Type B pancreatic cell (in vitro differentiated cells): ENCODE data around the gene SDF2L1. TPM values are rescaled to one million over a fixed set of nuclear protein-coding genes. Genes with fewer than 3 reads are reported as not detected.

Experiments used
- DNase-seq: peaks from one replicate; pipeline ENCODE4 v3.0.0; 2021; ENCODE audit warnings: mixed read lengths; ENCODE audit not compliant: unreplicated experiment; ENCODE audit errors: extremely low spot score
- H3K27ac Mint-ChIP-seq: 2 replicates; pipeline ENCODE4 v1.8.0; 2021; ENCODE audit warnings: mild to moderate bottlenecking, mixed read lengths
- H3K27me3 Mint-ChIP-seq: 2 replicates; pipeline ENCODE4 v1.8.0; 2021; ENCODE audit warnings: mixed read lengths
- H3K36me3 Mint-ChIP-seq: 2 replicates; pipeline ENCODE4 v1.8.0; 2021; ENCODE audit warnings: mixed read lengths
- H3K4me1 Mint-ChIP-seq: one replicate; pipeline ENCODE4 v1.8.0; 2021; ENCODE audit warnings: mixed read lengths; ENCODE audit not compliant: unreplicated experiment
- H3K4me3 Mint-ChIP-seq: 2 replicates; pipeline ENCODE4 v1.8.0; 2021; ENCODE audit warnings: mild to moderate bottlenecking, mixed read lengths
- H3K9me3 Mint-ChIP-seq: 2 replicates; pipeline ENCODE4 v1.8.0; 2021; ENCODE audit warnings: mixed read lengths
- total RNA-seq: library from RNA; stranded (reverse); gene quantifications from 2 replicates; pipeline ENCODE4 v1.2.1, GENCODE V29; 2021; ENCODE audit warnings: low replicate concordance
- TF ChIP-seq, protein P1 (sequence below): fragments of 200-600 bp; sonication (generic); conservative IDR thresholded peaks from 2 replicates; pipeline ENCODE4 v1.5.0; 2021; ENCODE audit warnings: antibody characterized with exemption, mild to moderate bottlenecking

Gene SDF2L1
- total RNA-seq, 1 donor from 2014 or later = 56.3 TPM

DNA sequence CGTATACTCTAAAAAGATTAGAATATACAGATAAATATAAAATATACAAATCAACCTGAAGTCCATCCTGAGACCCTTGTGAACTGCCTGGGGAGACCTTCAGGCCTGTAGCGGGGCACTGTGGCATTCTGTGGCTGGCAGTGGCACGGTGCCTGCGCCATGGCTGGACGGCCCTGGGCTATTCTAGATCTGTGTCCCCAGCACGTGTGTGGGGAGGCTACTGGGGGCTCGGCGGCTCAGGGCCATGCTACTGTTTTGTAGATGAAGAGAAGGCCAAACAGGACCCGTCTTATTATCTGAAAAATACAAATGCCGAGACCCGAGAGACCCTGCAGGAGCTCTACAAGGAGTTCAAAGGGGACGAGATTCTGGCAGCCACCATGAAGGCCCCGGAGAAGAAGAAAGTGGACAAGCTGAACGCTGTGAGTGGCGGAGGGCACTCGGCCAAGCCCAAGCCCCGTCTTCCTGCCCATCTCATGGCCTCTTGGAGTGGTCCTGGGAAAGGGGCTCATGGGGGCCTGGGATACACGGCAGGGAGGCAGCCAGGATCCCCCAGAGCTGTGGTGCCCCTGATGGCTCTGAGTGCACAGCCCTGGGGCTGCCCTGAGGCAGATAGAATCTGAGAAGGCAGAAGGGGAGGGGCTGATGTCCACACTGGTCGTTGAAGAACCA lies 42.5 kb downstream of the SDF2L1 start:
- Mint-ChIP-seq H3K4me1 (no peaks in the 10 kb centered on the region), H3K27me3 (no peaks in the 10 kb centered on the region), H3K9me3 (no peaks in the 10 kb centered on the region), H3K4me3 (no peak overlapping the region), H3K36me3 (peaks cover 2% of the 10 kb centered on the region), H3K27ac (no peak overlapping the region)
- TF ChIP-seq, protein P1, sequence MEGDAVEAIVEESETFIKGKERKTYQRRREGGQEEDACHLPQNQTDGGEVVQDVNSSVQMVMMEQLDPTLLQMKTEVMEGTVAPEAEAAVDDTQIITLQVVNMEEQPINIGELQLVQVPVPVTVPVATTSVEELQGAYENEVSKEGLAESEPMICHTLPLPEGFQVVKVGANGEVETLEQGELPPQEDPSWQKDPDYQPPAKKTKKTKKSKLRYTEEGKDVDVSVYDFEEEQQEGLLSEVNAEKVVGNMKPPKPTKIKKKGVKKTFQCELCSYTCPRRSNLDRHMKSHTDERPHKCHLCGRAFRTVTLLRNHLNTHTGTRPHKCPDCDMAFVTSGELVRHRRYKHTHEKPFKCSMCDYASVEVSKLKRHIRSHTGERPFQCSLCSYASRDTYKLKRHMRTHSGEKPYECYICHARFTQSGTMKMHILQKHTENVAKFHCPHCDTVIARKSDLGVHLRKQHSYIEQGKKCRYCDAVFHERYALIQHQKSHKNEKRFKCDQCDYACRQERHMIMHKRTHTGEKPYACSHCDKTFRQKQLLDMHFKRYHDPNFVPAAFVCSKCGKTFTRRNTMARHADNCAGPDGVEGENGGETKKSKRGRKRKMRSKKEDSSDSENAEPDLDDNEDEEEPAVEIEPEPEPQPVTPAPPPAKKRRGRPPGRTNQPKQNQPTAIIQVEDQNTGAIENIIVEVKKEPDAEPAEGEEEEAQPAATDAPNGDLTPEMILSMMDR = no peak
- no peak for DNase-seq

DNA sequence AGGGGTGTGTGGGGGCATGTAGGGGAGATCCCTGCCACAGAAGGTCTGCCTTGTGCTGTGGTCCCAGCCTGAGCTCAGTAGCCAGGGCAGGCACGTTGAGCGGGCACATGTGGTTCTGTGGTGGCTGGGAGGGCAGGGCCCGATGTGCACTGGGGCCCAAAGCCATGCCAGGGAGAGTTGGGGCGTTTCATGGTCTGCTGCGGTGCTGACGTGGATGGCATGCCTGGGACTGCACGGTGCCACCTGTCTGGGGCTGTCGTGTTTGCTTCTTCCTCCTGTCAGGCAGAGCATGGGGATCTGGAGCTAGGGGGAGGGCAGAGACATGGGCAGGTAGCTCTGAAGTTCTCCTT lies 43.0 kb downstream of the SDF2L1 start:
- Mint-ChIP-seq H3K4me3 (no peak overlapping the region), H3K27ac (no peak overlapping the region), H3K36me3 (peaks cover 3% of the 10 kb centered on the region), H3K4me1 (no peaks in the 10 kb centered on the region), H3K9me3 (no peaks in the 10 kb centered on the region), H3K27me3 (no peaks in the 10 kb centered on the region)
- TF ChIP-seq, protein P1 = no peak
- DNase-seq = no peak

DNA sequence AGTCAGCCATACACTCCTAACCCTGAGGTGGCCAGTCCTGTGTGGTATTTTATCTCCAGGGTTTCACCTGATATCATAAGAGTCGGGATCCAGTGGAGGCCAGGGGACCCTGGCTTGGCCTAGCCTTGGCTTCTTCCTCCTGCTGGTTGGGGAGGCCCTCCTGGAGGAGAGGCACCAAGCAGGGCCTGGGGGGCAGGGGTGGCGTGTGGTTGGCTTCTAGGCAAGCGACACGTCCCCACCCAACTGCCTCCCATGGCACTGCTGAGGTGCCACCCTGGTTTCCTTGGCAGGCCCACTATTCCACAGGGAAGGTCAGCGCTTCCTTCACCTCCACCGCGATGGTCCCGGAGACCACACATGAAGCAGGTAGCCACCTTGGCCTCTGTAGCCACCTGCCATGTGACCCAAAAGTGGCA lies 44.1 kb downstream of the SDF2L1 start:
- no peak for DNase-seq
- no peaks in the 10 kb centered on the region for H3K4me1 Mint-ChIP-seq
- H3K36me3 Mint-ChIP-seq = peaks cover 7% of the 10 kb centered on the region
- no peaks in the 10 kb centered on the region for H3K27me3 Mint-ChIP-seq
- H3K27ac Mint-ChIP-seq = no peak overlapping the region
- TF ChIP-seq, protein P1 = no peak
- H3K9me3 Mint-ChIP-seq = no peaks in the 10 kb centered on the region
- no peak overlapping the region for H3K4me3 Mint-ChIP-seq

DNA sequence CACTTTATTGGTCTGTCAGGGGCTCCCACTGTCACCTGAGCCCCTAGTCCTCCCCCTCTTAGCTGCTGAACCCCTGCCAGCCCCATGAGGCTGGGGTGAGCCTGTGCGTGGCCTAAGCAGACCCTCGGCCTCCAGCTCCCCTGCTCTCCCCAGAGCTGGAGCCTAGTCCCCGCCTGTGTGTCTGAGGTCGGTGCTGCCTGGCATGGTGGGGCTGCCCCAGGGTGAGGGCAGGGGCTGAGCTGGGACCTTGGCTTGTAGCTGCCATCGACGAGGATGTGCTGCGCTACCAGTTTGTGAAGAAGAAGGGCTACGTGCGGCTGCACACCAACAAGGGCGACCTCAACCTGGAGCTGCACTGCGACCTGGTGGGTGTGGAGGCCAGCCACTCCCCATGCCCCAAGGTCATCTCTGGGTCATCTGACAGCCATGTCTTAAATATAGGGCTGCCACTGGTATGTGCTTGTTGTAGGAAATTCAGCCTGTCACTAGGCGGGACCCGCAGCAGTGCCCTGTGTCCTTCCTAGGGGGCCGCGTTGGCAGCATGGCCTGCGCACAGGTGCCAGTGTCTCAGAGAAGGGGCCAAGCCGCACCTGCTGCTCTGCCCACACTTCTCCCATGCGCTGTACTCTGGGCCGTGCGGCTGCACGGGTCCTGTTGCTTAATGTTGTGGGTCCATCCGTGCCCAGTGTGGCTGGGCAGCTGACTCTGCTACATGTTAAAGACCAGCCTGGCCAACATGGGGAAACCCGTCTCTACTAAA lies 44.7 kb downstream of the SDF2L1 start:
- TF ChIP-seq, protein P1 = no peak
- peaks cover 10% of the 10 kb centered on the region for H3K36me3 Mint-ChIP-seq
- H3K9me3 Mint-ChIP-seq = no peaks in the 10 kb centered on the region
- no peaks in the 10 kb centered on the region for H3K27me3 Mint-ChIP-seq
- H3K27ac Mint-ChIP-seq = no peak overlapping the region
- no peaks in the 10 kb centered on the region for H3K4me1 Mint-ChIP-seq
- DNase-seq = no peak
- H3K4me3 Mint-ChIP-seq = no peak overlapping the region

DNA sequence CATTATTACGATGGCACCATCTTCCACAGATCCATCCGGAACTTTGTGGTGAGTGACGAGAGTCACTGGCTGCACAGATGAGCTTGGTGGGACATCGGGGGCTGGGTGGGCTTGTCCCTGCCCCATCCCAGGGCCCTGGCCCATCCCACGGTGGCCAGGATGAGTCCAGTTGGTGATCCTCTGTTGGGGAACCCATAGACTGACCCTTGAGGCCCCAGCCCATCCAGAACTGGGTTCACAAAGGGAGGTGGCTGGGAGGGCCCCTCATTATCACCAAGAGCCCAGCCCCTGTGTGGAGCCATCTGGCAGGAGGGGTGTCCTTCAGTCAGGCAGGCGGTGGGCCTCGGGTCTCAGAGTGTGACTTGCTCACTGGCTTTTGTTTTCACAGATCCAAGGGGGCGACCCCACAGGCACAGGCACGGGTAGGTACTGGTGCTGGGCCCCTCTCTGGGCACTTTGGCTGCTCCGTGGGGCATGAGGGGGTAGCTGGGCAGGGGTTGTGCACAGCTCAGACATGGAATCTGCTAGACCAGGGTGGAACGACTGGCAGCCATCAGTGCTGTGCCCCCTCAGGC lies 45.7 kb downstream of the SDF2L1 start:
- H3K9me3 Mint-ChIP-seq = no peaks in the 10 kb centered on the region
- H3K4me3 Mint-ChIP-seq = no peak overlapping the region
- TF ChIP-seq, protein P1 = no peak
- DNase-seq = no peak
- no peaks in the 10 kb centered on the region for H3K27me3 Mint-ChIP-seq
- no peak overlapping the region for H3K27ac Mint-ChIP-seq
- peaks cover 10% of the 10 kb centered on the region for H3K36me3 Mint-ChIP-seq
- no peaks in the 10 kb centered on the region for H3K4me1 Mint-ChIP-seq
